Mesenchymal stem cell (in vitro differentiated cells and primary cell): ENCODE measurements around the gene CLEC12A. TPM values are rescaled to one million over a fixed set of nuclear protein-coding genes. Genes with fewer than 3 reads are reported as not detected.

Experiments used
- DNase-seq: peaks from one replicate; pipeline ENCODE4 v3.0.0-alpha.2; 2013
- H2AFZ ChIP-seq: one replicate; pipeline ENCODE4 v1.6.1; 2013; ENCODE audit warnings: low read depth, mild to moderate bottlenecking, control low read depth, inconsistent platforms, low read length, moderate library complexity
- H2AK5ac ChIP-seq: 2 replicates; pipeline ENCODE4 v1.6.1; 2013; ENCODE audit warnings: low read length, moderate library complexity, mild to moderate bottlenecking, inconsistent platforms; ENCODE audit not compliant: severe bottlenecking
- H2BK120ac ChIP-seq: one replicate; pipeline ENCODE4 v1.6.1; 2013; ENCODE audit warnings: low read depth, mild to moderate bottlenecking, inconsistent platforms, low read length, moderate library complexity
- H2BK12ac ChIP-seq, 2 experiments: one replicate each; pipeline ENCODE4 v1.6.1; 2013; ENCODE audit warnings: inconsistent platforms in 2 of 2, low read length in 2 of 2, mild to moderate bottlenecking in 2 of 2, moderate library complexity in 2 of 2, control low read depth in 1 of 2
- H2BK15ac ChIP-seq: one replicate; pipeline ENCODE4 v1.6.1; 2013; ENCODE audit warnings: mild to moderate bottlenecking, low read depth, inconsistent platforms; ENCODE audit not compliant: poor library complexity, severe bottlenecking
- H2BK5ac ChIP-seq: 2 replicates; pipeline ENCODE4 v1.6.1; 2013; ENCODE audit warnings: low read depth, mild to moderate bottlenecking, low read length, control low read depth, inconsistent platforms; ENCODE audit not compliant: poor library complexity, severe bottlenecking
- H3K14ac ChIP-seq, 2 experiments: one replicate each; pipeline ENCODE4 v1.6.1; 2013; ENCODE audit warnings: inconsistent platforms in 2 of 2, low read length in 2 of 2, control low read depth in 1 of 2, mild to moderate bottlenecking in 1 of 2, moderate library complexity in 1 of 2
- H3K18ac ChIP-seq, 2 experiments: one replicate each; pipeline ENCODE4 v1.6.1; 2013; ENCODE audit warnings: inconsistent platforms in 2 of 2, low read length in 2 of 2, control low read depth in 1 of 2, low read depth in 1 of 2, mild to moderate bottlenecking in 1 of 2
- H3K23ac ChIP-seq, 2 experiments: one replicate each; pipeline ENCODE4 v1.6.1; 2013; ENCODE audit warnings: inconsistent platforms in 2 of 2, low read length in 2 of 2, mild to moderate bottlenecking in 2 of 2, moderate library complexity in 2 of 2, control low read depth in 1 of 2
- H3K27ac ChIP-seq: 2 replicates; pipeline ENCODE4 v1.5.1; 2013; ENCODE audit warnings: mild to moderate bottlenecking, moderate library complexity, low read length, control low read depth, inconsistent platforms; ENCODE audit not compliant: poor library complexity, severe bottlenecking
- H3K27me3 ChIP-seq, 2 experiments: 2 replicates each; pipeline versions ENCODE4 v1.6.1 to v1.7.0; 2013; ENCODE audit warnings: low read length in 2 of 2, mild to moderate bottlenecking in 2 of 2, moderate library complexity in 2 of 2, control low read depth in 1 of 2, inconsistent platforms in 1 of 2; ENCODE audit not compliant: control insufficient read depth in 1 of 2, insufficient read depth in 1 of 2
- H3K36me3 ChIP-seq, 2 experiments: 2 replicates each; pipeline versions ENCODE4 v1.6.1 to v1.7.0; 2013; ENCODE audit warnings: low read length in 2 of 2, control low read depth in 1 of 2, inconsistent platforms in 1 of 2, low read depth in 1 of 2, mild to moderate bottlenecking in 1 of 2; ENCODE audit not compliant: insufficient read depth in 2 of 2, control insufficient read depth in 1 of 2
- H3K4ac ChIP-seq, 2 experiments: one replicate each; pipeline ENCODE4 v1.6.1; 2013; ENCODE audit warnings: inconsistent platforms in 2 of 2, low read length in 2 of 2, mild to moderate bottlenecking in 2 of 2, moderate library complexity in 2 of 2, control low read depth in 1 of 2, low read depth in 1 of 2
- H3K4me1 ChIP-seq: 2 replicates; pipeline ENCODE4 v1.6.1; 2013; ENCODE audit warnings: low read depth, low read length, control low read depth; ENCODE audit not compliant: control insufficient read depth, insufficient read depth
- H3K4me2 ChIP-seq: 2 replicates; pipeline ENCODE4 v1.6.1; 2013; ENCODE audit warnings: low read length, mild to moderate bottlenecking, inconsistent platforms; ENCODE audit not compliant: poor library complexity, severe bottlenecking
- H3K4me3 ChIP-seq, 2 experiments: 2 replicates each; pipeline versions ENCODE4 v1.5.1 to v1.7.0; 2013; ENCODE audit warnings: low read length in 2 of 2, mild to moderate bottlenecking in 2 of 2, control low read depth in 1 of 2, low read depth in 1 of 2; ENCODE audit not compliant: insufficient read depth in 1 of 2
- H3K79me1 ChIP-seq: replicated peaks from 2 replicates; pipeline ENCODE4 v1.6.1; 2013; ENCODE audit warnings: mild to moderate bottlenecking, control low read depth, low read length, inconsistent platforms; ENCODE audit not compliant: poor library complexity, severe bottlenecking
- H3K9ac ChIP-seq: 2 replicates; pipeline ENCODE4 v1.7.0; 2013; ENCODE audit warnings: mild to moderate bottlenecking, low read length, moderate library complexity
- H3K9me3 ChIP-seq: 2 replicates; pipeline ENCODE4 v1.7.0; 2013; ENCODE audit warnings: mild to moderate bottlenecking, low read length; ENCODE audit not compliant: control insufficient read depth
- H4K8ac ChIP-seq: one replicate; pipeline ENCODE4 v1.6.1; 2013; ENCODE audit warnings: inconsistent platforms, mild to moderate bottlenecking, low read length, moderate library complexity
- H4K91ac ChIP-seq: one replicate; pipeline ENCODE4 v1.6.1; 2013; ENCODE audit warnings: mild to moderate bottlenecking, low read length, inconsistent platforms
- WGBS: methylation state at CpG from one replicate; pipeline ENCODE4 v1.1.7; 2013; ENCODE audit warnings: mixed read lengths; 5-methylcytosine and 5-hydroxymethylcytosine counted together
- polyA plus RNA-seq, 2 experiments: library from polyadenylated mRNA; stranded (reverse); fragments of 200-250 nt; gene quantifications; one replicate each; pipeline ENCODE4 v1.2.3, GENCODE V29; 2013

Gene CLEC12A
- polyA plus RNA-seq (2013, experiment 1 of 2), result 0.35 TPM
- 0.23 TPM for polyA plus RNA-seq (2013, experiment 2 of 2)

DNA sequence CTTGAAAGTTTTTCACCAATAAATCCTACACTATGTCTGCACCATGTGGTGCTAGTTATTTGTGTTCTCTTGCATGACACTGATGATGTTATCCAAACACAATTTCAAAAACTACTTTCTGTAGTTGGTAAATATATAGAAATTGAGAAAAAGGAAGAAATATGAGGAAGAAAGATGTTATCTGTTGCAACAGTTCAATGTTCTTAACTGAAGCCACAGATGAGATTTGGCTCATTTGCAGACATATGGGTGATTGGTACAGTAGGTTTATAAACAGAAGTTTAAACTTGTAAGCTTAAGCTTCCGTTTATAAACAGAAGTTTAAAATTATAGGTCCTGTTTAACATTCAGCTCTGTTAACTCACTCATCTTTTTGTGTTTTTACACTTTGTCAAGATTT is at the start of gene CLEC12A:
Gene CLEC12A, plus strand, starts transcription at position 229 of the 400 bp plus-strand sequence. CDS start 188 bp downstream, outside the sequence.
- Histone ChIP-seq H2BK15ac (no peak within 1 kb of the TSS), H3K4me2 (no peak within 1 kb of the TSS), H3K9me3 (no peaks in the 10 kb centered on the region), H2AK5ac (no peak within 1 kb of the TSS), H2BK120ac (no peak within 1 kb of the TSS), H4K8ac (no peak within 1 kb of the TSS), H3K14ac (no peak within 1 kb of the TSS), H4K91ac (no peak within 1 kb of the TSS), H2AFZ (no peak within 1 kb of the TSS), H3K27ac (no peak within 1 kb of the TSS), H3K4me3 (no peak within 1 kb of the TSS), H3K23ac (no peak within 1 kb of the TSS), H3K18ac (no peak within 1 kb of the TSS), H2BK5ac (no peak within 1 kb of the TSS), H3K79me1 (no peaks in the 10 kb centered on the region), H3K27me3 (no peaks in the 10 kb centered on the region), H2BK12ac (no peak within 1 kb of the TSS), H3K4me1 (no peaks in the 10 kb centered on the region), H3K36me3 (no peaks in the 10 kb centered on the region), H3K4ac (no peak within 1 kb of the TSS), H3K9ac (no peak within 1 kb of the TSS)
- DNase-seq, result no peak
- no CpG with 5 or more reads among the region's 1 CpG for WGBS

DNA sequence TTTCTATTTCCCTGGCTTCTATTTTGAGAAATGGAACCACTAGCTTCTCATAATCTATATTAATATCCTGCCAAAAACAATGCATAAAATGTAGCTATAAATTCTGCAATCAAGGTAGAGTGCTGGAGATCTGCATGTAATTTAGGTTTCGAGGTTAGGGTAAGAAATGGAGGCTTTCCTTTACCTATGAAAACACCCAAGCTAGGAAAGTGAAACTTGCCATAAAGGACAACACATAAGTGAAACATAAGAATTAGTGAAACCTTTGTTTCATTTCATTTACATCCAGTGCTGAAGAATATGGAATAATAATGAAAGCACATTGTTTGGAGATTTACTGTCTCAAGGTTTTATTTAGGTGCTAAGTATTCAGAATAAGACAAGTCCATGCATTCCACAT is 48.8 kb upstream of the CLEC12A start:
- H3K27ac ChIP-seq, result no peak overlapping the region
- H3K79me1 ChIP-seq, result no peaks in the 10 kb centered on the region
- no peak for DNase-seq
- no peak overlapping the region for H3K9ac ChIP-seq
- no peak overlapping the region for H4K91ac ChIP-seq
- WGBS, result no CpG with 5 or more reads among the region's 1 CpG
- no peak overlapping the region for H4K8ac ChIP-seq
- peaks cover 2% of the 10 kb centered on the region for H3K9me3 ChIP-seq
- no peaks in the 10 kb centered on the region for H3K4me1 ChIP-seq
- no peak overlapping the region for H2BK120ac ChIP-seq
- H2BK5ac ChIP-seq, result no peak overlapping the region
- no peak overlapping the region for H3K18ac ChIP-seq
- H3K14ac ChIP-seq, result no peak overlapping the region
- H2BK15ac ChIP-seq, result no peak overlapping the region
- H3K4ac ChIP-seq, result no peak overlapping the region
- no peak overlapping the region for H2AFZ ChIP-seq
- no peak overlapping the region for H3K23ac ChIP-seq
- H2BK12ac ChIP-seq, result no peak overlapping the region
- H3K4me3 ChIP-seq, result no peak overlapping the region
- H3K36me3 ChIP-seq, result no peaks in the 10 kb centered on the region
- H3K4me2 ChIP-seq, result no peak overlapping the region
- H3K27me3 ChIP-seq, result no peaks in the 10 kb centered on the region
- H2AK5ac ChIP-seq, result no peak overlapping the region

DNA sequence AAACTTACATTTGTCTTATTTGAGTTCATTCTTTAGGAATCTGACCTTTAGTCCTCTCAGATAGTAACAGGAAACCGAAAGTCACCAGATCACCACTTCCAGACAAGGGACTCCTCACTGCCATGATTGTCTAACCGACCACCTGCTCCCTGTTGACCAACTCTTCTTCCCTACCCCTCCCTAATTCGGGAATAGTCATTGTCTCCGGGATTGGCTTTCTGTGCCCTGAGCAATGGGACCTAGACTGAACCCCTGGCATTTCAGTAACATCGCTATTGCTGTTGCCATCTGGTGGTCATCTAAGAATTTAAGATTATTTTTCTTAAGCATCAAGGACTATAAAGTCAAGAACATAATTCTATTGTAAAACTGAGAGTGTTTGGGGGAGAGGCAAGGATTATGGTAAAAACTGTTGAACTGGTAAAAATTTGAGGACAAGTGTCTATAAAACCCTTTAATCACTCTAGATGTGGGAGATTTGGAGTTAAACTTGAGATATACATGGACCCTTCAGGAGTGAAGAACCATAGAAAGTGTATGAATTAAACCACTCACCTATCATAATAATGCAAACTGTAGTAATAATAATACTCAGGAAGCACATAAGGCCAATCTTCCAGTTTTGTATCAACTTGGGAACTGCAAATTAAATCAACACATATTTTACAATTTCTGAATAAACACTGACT is 45.4 kb upstream of the CLEC12A start:
- Histone ChIP-seq H2AK5ac (no peak overlapping the region), H3K36me3 (no peaks in the 10 kb centered on the region), H3K14ac (no peak overlapping the region), H2BK12ac (no peak overlapping the region), H3K4me1 (no peaks in the 10 kb centered on the region), H3K27ac (no peak overlapping the region), H3K27me3 (no peaks in the 10 kb centered on the region), H2AFZ (peak overlapping the region; percentile 77), H2BK120ac (no peak overlapping the region), H3K79me1 (no peaks in the 10 kb centered on the region), H3K9me3 (no peaks in the 10 kb centered on the region), H2BK15ac (no peak overlapping the region), H4K91ac (no peak overlapping the region), H4K8ac (no peak overlapping the region), H2BK5ac (no peak overlapping the region), H3K4me2 (peak overlapping the region; percentile 63), H3K4me3 (peak overlapping the region in 1 of 2 experiments; percentile 63), H3K18ac (peak overlapping the region in 1 of 2 experiments; percentile 40), H3K23ac (no peak overlapping the region), H3K9ac (peak overlapping the region; percentile 60), H3K4ac (no peak overlapping the region)
- DNase-seq, result peak; percentile 55
- WGBS, result 36% methylated on average over 3 of the region's 5 CpGs

DNA sequence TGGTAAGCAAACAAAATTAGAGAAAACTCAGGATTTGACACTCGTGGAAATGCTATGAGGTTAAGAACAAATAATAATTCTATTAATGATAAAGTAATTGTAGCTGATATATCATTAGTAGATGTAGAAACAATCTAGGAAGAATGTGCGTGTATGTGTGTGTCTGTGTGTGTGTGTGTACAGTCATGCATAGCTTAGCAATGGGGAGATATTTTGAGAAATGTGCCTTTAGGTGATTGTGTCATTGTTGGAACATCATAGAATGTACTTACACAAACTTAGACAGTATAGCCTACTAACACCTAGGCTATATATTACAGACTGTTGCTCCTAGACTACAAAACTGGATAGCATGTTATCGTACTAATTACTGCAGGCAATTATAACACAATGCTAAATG is 44.3 kb upstream of the CLEC12A start:
- no peak overlapping the region for H3K4me2 ChIP-seq
- peak; percentile 7 for DNase-seq
- no peak overlapping the region for H3K14ac ChIP-seq
- H2AFZ ChIP-seq, result no peak overlapping the region
- H2BK5ac ChIP-seq, result no peak overlapping the region
- H3K27ac ChIP-seq, result no peak overlapping the region
- no peak overlapping the region for H2BK12ac ChIP-seq
- H3K36me3 ChIP-seq, result no peaks in the 10 kb centered on the region
- 93% methylated on average over 2 of the region's 3 CpGs for WGBS
- H3K23ac ChIP-seq, result no peak overlapping the region
- no peak overlapping the region for H2AK5ac ChIP-seq
- H2BK15ac ChIP-seq, result no peak overlapping the region
- no peaks in the 10 kb centered on the region for H3K27me3 ChIP-seq
- H4K91ac ChIP-seq, result no peak overlapping the region
- no peaks in the 10 kb centered on the region for H3K4me1 ChIP-seq
- no peak overlapping the region for H3K18ac ChIP-seq
- H4K8ac ChIP-seq, result no peak overlapping the region
- no peaks in the 10 kb centered on the region for H3K79me1 ChIP-seq
- no peak overlapping the region for H2BK120ac ChIP-seq
- H3K9ac ChIP-seq, result no peak overlapping the region
- no peak overlapping the region for H3K4ac ChIP-seq
- H3K4me3 ChIP-seq, result no peak overlapping the region
- H3K9me3 ChIP-seq, result no peaks in the 10 kb centered on the region
